ENCODE results near the gene STH. TPM values are rescaled to one million over a fixed set of nuclear protein-coding genes. Genes with fewer than 3 reads are reported as not detected.

STH gene
- total and polyA plus RNA-seq, 2 donors (not counting 1 experiment from before 2014, with no cell fraction given) = not detected

DNA sequence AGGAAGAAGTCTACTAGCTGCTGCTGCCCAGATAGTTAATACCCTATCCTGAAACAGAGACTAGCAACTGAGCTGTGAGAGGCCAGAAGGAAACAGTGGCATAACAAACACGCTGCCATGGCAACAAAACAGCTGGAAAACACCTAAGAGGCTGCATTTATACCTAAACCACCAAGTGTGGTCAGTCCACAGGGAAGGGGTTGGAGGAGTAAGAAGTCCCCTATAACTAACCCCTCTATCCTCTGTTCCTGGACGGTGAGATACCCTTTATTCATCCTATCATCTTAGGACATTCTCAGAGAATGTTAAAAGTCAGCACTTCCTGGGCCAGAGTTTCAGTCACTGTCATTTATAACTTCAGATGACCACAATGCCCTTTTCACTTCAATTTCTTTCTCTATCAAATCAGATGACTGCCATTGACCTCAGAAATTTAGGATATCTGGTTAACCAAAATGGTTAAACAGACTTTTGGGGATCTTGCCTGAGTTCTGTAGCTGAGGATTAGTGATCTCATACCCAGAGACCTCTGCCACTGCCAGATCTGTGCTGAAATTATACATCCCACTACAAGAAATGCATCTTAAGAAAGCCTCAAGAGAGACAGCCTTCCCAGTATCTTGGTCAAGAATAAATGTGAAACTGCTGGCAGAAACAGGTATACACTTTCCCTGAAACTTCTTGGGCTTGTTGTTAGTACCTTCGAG lies 36.2 kb downstream of the STH start:
- no peak overlapping the region for H3K4me2 ChIP-seq (ENCODE audit: extremely low read depth, insufficient read depth, low read length)
- no peaks in the 10 kb centered on the region for H4K20me1 ChIP-seq (ENCODE audit: control insufficient read depth, extremely low read depth, insufficient read depth, low read length)
- TF ChIP-seq, protein P1, sequence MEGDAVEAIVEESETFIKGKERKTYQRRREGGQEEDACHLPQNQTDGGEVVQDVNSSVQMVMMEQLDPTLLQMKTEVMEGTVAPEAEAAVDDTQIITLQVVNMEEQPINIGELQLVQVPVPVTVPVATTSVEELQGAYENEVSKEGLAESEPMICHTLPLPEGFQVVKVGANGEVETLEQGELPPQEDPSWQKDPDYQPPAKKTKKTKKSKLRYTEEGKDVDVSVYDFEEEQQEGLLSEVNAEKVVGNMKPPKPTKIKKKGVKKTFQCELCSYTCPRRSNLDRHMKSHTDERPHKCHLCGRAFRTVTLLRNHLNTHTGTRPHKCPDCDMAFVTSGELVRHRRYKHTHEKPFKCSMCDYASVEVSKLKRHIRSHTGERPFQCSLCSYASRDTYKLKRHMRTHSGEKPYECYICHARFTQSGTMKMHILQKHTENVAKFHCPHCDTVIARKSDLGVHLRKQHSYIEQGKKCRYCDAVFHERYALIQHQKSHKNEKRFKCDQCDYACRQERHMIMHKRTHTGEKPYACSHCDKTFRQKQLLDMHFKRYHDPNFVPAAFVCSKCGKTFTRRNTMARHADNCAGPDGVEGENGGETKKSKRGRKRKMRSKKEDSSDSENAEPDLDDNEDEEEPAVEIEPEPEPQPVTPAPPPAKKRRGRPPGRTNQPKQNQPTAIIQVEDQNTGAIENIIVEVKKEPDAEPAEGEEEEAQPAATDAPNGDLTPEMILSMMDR (conservative IDR thresholded peaks at IDR 0.05 in 1 of 2, IDR thresholded peaks at IDR 0.05 in 1 of 2; ENCODE audit: low read depth in 1 of 2, low read length in 2 of 2) = no peak
- no peak for TF ChIP-seq EZH2 (IDR thresholded peaks at IDR 0.05; ENCODE audit: low read length, missing control alignments)
- H3K9ac ChIP-seq (ENCODE audit: insufficient read depth, low read length) = no peak overlapping the region
- peaks cover 23% of the 10 kb centered on the region for H3K36me3 ChIP-seq (ENCODE audit: control insufficient read depth, insufficient read depth, low read length)
- no peak overlapping the region for H3K4me3 ChIP-seq (replicated peaks in 1 of 4; ENCODE audit: control extremely low read depth in 1 of 4, insufficient read depth in 1 of 4, low read depth in 3 of 4, low read length in 4 of 4)
- no peak overlapping the region for H3K27ac ChIP-seq (ENCODE audit: insufficient read depth, low read length)
- no peaks in the 10 kb centered on the region for H3K79me2 ChIP-seq (ENCODE audit: control insufficient read depth, insufficient read depth, low read length)
- no peaks in the 10 kb centered on the region for H3K9me3 ChIP-seq (ENCODE audit: control insufficient read depth, insufficient read depth, low read depth, low read length)
- no peak for DNase-seq (ENCODE audit: low read depth in 2 of 2)
- H3K27me3 ChIP-seq (ENCODE audit: control insufficient read depth, insufficient read depth, low read length) = no peaks in the 10 kb centered on the region
- H2AFZ ChIP-seq (ENCODE audit: low read length) = no peak overlapping the region
- no peaks in the 10 kb centered on the region for H3K4me1 ChIP-seq (ENCODE audit: control insufficient read depth, extremely low read depth, insufficient read depth, low read length)

DNA sequence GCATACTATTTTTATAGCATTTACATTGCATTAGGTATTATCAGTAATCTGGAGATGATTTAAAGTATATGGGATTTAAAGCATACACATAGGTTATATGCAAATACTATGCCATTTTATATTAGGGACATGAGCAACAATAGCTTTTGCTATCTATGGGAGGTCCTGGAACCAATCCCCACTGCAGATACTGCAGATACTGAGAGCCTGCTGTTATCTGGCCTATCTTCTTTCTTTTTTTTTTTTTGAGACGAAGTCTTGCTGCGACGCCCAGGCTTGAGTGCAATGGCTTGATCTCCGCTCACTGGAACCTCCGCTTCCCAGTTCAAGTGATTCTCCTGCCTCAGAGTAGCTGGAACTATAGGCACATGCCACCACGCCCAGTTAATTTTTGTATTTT lies 37.4 kb downstream of the STH start:
- Histone ChIP-seq H3K4me1 (ENCODE audit: control insufficient read depth, extremely low read depth, insufficient read depth, low read length) (no peaks in the 10 kb centered on the region), H4K20me1 (ENCODE audit: control insufficient read depth, extremely low read depth, insufficient read depth, low read length) (no peaks in the 10 kb centered on the region), H3K4me2 (ENCODE audit: extremely low read depth, insufficient read depth, low read length) (no peak overlapping the region), H3K27ac (ENCODE audit: insufficient read depth, low read length) (no peak overlapping the region), H3K79me2 (ENCODE audit: control insufficient read depth, insufficient read depth, low read length) (no peaks in the 10 kb centered on the region), H3K4me3 (replicated peaks in 1 of 4; ENCODE audit: control extremely low read depth in 1 of 4, insufficient read depth in 1 of 4, low read depth in 3 of 4, low read length in 4 of 4) (no peak overlapping the region), H2AFZ (ENCODE audit: low read length) (no peak overlapping the region), H3K36me3 (ENCODE audit: control insufficient read depth, insufficient read depth, low read length) (peaks cover 16% of the 10 kb centered on the region), H3K9me3 (ENCODE audit: control insufficient read depth, insufficient read depth, low read depth, low read length) (no peaks in the 10 kb centered on the region), H3K27me3 (ENCODE audit: control insufficient read depth, insufficient read depth, low read length) (no peaks in the 10 kb centered on the region), H3K9ac (ENCODE audit: insufficient read depth, low read length) (no peak overlapping the region)
- no peak for DNase-seq (ENCODE audit: low read depth in 2 of 2)
- TF ChIP-seq EZH2 (IDR thresholded peaks at IDR 0.05; ENCODE audit: low read length, missing control alignments) = no peak
- TF ChIP-seq, protein P1 (conservative IDR thresholded peaks at IDR 0.05 in 1 of 2, IDR thresholded peaks at IDR 0.05 in 1 of 2; ENCODE audit: low read depth in 1 of 2, low read length in 2 of 2) = no peak

DNA sequence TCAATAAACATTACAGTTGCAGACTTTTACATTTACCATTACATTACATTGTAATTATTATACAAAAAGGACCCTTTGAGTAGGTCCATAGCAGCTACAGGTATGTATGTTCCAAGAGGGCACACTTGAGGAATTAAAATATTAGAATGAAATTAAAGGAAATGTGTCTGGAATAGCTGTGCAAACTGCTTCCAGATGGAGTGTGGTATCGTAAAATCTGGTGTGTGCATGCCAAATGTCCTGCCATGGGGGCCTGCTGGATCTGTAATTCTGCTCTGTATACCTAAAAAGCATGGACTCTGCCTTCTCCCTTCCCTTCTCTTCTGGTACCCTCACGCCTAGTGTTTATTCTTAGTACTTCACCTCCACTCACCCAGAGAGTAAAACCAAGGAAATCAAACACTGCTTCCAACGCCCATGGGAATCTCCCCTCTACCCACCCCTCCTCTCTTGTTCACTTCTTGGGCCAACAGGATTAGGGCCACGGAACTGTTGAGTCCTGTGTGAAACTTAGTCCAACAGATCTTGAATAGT lies 38.7 kb downstream of the STH start:
- H3K36me3 ChIP-seq (ENCODE audit: control insufficient read depth, insufficient read depth, low read length) = peaks cover 15% of the 10 kb centered on the region
- no peak for TF ChIP-seq EZH2 (IDR thresholded peaks at IDR 0.05; ENCODE audit: low read length, missing control alignments)
- TF ChIP-seq, protein P1 (conservative IDR thresholded peaks at IDR 0.05 in 1 of 2, IDR thresholded peaks at IDR 0.05 in 1 of 2; ENCODE audit: low read depth in 1 of 2, low read length in 2 of 2) = no peak
- no peak for DNase-seq (ENCODE audit: low read depth in 2 of 2)

More for the DNA sequence above, 38.7 kb downstream of the STH start:
- H3K9ac ChIP-seq (ENCODE audit: insufficient read depth, low read length) = no peak overlapping the region
- H2AFZ ChIP-seq (ENCODE audit: low read length) = no peak overlapping the region
- H3K27me3 ChIP-seq (ENCODE audit: control insufficient read depth, insufficient read depth, low read length) = no peaks in the 10 kb centered on the region
- no peaks in the 10 kb centered on the region for H3K79me2 ChIP-seq (ENCODE audit: control insufficient read depth, insufficient read depth, low read length)
- H4K20me1 ChIP-seq (ENCODE audit: control insufficient read depth, extremely low read depth, insufficient read depth, low read length) = no peaks in the 10 kb centered on the region
- H3K4me1 ChIP-seq (ENCODE audit: control insufficient read depth, extremely low read depth, insufficient read depth, low read length) = no peaks in the 10 kb centered on the region
- no peak overlapping the region for H3K27ac ChIP-seq (ENCODE audit: insufficient read depth, low read length)
- no peak overlapping the region for H3K4me3 ChIP-seq (replicated peaks in 1 of 4; ENCODE audit: control extremely low read depth in 1 of 4, insufficient read depth in 1 of 4, low read depth in 3 of 4, low read length in 4 of 4)
- no peaks in the 10 kb centered on the region for H3K9me3 ChIP-seq (ENCODE audit: control insufficient read depth, insufficient read depth, low read depth, low read length)
- H3K4me2 ChIP-seq (ENCODE audit: extremely low read depth, insufficient read depth, low read length) = no peak overlapping the region
